Activated gamma-delta T cell treated with Interleukin-2 at 50 U/mL for 16 hours (primary cell): ENCODE results near the gene ETV7.
"Not testable (repeated sequence)": the region's sequence is repeated elsewhere in the genome, so short reads cannot be mapped to it uniquely, and the experiment has no call there.

Source experiments
- DNase-seq: peaks from one replicate; pipeline ENCODE4 v3.0.0-alpha.2; 2020

The ETV7 gene

GRCh38 chr6:36362551-36363370 is 24.7 kb downstream of the ETV7 start:
- no peak for DNase-seq

DNA sequence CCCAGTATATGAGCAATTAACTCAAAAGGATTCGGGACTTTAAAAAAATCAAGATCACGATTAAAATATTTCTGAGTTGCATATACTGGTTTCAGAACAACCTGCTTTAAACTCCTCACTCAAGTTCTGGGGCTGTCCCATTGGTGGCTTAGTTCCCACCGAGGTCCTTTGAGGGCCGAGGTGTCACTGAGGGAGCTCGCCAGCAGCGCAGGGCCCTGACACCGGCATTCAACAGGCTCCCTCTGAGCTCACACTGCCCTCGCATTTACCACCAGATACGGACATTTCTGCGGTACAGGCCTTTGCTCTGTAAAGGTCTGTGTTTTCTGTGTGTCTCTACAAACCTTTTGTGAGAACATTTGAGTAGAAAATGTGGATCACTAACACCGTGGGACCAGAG is 26.4 kb downstream of the ETV7 start:
- no peak for DNase-seq

GRCh38 chr6:36360241-36361054 is 27.0 kb downstream of the ETV7 start:
- DNase-seq, result peak; percentile 66

- no peak for DNase-seq
Measured at GRCh38 chr6:36358226-36358915, 29.1 kb downstream of the ETV7 start.

DNA sequence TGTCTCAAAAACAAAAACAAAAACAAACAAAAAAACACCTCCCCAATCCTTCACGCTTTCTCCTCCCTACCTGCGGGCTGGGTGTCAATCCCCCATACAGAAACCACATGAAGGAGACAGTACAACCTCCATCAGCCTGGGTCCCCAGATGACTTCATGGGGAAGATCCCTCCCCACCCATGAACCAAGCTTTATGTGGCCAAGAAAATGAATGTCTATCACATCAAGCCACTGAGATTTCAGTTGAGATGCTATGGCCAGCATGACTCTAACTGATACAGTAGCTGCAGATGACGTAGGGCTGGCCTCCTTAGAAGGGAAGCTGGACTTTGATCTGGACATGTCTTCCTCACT is 29.6 kb downstream of the ETV7 start:
- DNase-seq, result peak; percentile 6

DNA sequence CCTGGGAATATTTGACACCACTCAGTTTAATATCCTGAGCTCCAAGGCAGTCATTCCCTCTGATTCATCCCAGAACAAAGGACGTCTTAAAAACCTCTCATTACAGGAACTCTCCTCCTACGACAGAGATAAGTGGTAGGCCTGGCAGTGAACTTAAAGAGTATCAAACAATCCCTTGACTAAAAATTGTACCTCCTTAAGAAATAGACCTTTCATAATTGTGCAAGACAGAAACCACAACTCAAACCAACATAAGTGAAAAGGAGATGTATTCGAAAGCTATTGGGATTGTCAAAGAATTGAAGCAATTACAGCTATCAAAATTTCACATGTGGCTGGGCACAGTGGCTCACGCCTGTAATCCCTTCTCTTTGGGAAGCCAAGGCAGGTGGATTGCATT is 31.6 kb downstream of the ETV7 start:
- DNase-seq, result no peak

DNA sequence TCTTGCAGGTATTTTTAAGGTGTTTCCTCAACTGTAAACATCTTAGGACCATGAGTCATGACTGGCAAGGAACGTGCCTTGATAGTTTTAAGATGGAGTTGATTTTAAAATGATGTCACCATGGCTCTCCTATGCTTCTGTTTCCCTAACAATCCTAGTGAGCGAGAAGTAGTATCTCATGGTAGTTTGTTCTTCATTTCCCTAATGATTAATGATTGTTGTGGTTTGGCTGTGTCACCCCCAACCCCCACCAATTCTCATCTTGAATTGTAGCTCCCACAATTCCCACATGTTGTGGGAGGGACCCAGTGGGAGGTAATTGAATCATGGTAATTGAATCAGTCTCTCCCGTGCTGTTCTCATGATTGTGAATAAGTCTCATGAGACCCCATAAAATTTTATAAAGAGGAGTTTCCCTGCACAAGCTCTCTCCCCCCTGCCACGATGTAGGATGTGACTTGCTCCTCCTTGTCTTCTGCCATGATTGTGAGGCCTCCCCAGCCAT is 34.0 kb downstream of the ETV7 start:
- no peak for DNase-seq

DNA sequence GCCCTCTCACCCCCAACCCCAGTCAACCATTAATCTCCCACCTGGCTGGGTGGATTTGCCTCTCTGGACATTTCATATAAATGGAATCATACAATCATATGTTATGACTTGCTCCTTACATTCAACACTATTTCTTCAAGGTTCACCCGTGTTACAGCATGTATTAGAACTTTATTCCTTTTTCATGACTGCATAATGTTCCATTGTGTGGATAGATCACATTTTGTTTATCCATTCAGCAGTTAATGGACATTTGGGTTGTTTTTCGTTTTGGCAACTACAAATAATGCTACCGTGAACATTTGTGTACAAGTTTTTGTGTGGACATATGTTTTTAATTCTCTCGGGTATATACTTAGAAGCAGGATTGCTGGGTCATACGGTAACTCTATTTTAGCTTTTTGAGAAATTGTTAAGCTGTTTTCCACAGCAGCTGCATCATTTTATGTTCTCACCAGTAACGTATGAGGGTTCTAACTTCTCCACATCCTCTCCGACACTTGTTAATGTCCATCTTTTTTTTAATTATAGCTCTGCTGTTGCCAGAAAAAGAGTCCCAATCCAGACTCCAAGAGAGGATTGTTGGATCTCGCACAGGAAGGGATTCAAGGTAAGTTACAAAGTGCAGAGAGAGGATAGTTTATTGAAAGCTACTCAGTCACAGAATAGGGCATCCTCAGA is 34.9 kb downstream of the ETV7 start:
- DNase-seq, result no peak

DNA sequence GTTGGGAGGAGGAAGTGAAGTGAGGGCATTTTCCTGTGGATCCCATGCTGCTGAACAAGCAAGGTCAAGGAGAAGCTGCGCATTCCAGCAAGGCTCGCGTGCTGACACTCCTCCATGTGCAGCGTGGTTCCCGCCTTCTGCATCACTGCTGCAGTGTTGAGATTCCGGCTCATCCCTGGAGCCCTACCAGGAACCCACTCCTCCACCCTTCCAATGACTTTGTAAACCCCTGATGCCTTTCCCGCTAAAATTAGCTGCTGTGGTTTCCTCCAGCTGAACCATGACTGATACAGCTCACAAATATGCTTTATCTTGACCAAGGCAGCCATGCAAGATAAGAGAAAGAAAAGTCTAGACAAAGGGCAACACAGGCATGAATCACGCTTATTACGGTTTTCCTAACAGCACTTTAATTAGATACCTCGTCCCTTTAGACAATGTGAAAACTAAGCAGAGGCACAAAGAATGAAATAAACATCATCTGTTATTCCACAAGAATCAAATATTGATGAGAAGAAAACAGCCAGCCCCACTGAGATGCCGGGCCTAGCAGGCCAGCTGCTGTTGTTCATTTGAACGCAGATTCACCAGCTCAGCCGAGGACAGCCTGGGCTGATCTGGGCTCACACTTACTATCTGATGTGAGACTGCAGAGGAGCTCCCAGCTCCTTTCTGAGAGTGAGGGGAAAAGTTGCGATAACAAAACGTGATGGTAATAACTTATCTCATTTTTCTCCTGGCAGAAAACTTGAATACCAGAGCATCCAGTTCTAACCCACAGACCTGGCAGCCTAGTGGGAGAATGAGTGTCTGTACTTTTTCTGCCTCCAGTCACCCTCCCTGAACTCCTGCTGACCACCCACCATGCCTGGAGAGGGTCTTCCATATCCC is 36.5 kb downstream of the ETV7 start:
- no peak for DNase-seq

DNA sequence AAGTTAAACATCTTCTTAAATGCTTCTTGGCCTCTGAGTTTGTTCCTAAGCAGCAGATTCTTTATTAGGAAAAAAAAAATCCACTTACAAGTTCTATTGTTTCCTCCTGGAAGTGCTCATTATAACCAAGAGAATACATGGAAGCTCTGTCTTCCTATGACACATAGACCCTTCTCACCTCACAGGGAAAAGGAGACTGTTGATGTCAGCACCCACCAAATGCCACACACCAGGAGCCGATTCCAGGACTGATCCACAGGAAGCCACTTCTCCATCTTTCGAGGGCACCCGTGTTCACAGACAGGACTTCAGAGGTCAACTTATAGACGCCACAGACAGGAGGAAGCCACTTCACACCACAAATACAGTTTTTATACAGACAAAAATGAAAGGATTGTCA is 37.4 kb downstream of the ETV7 start:
- no peak for DNase-seq

DNA sequence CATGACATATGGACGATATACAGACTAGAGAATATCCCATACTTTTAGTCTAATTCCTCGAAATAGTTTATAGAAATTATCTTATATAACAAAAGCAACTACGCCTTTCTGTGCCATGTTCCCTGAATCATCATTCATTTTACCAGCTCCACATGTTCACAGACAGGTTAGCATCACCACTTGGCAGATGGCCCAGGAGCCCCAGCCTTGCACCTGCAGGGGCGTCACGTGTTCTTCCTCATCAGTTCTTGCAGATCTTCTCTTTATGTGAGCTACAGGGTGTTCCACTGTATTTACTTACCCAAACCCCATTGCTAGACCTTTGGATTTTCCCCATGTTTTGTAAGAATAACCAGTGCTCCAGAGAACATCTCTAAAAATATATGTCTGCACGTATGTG is 38.2 kb downstream of the ETV7 start:
- peak; percentile 14 for DNase-seq

DNA sequence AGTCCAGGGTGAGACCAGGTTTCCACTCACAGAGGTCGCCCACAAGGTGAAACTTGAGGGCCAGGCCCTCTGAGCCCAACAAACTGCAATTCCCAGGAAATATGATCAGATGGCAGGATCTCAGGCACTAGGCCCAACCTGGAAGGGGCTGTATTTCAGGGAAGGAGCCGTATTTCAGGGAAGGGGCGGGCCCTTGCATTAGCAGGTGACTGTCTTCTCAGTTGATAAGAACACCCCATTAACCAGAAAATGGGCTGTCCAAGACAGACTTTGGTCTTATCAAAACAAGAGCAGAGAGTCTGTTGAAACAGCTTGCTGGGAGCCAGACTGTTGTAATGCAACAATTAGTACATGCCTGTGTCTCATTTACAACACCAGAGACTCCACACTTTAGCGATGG is 39.8 kb downstream of the ETV7 start:
- DNase-seq, result no peak

DNA sequence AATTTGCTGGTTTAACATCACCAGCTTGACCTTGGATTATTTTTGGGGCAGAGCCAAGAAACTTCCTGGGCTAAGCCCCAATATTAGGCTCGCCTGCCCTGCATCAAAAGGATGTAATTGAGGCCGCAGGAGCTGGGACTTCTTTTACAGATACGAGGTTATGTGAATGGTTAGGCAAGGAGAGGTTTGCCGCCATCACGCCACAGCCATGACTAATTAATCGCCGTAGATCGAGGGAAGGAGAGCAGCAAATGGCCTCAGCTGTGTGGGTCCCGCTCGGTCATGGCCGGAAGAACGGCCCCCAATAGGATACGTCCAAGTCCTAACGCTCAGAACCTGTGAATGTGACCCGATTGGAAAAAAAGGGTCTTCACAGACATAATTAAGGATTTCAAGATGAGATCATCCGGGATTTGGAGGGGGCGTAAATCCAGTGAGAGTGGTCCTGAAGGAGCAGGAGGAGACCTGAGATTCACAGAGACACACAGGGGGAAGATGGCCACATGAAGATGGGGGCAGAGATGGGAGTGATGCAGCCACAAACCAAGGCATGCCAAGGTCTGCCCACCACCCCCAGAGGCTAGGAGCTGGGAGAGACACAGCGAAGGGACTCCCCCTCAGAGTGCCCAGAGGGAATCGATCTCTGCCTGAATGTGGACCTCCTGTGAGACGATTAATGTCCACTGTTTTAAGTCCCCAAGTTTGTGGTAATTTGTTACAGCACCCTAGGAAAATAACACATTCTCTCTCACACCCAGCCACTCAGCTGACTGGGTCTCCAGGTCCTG is 40.8 kb downstream of the ETV7 start:
- DNase-seq, result no peak

DNA sequence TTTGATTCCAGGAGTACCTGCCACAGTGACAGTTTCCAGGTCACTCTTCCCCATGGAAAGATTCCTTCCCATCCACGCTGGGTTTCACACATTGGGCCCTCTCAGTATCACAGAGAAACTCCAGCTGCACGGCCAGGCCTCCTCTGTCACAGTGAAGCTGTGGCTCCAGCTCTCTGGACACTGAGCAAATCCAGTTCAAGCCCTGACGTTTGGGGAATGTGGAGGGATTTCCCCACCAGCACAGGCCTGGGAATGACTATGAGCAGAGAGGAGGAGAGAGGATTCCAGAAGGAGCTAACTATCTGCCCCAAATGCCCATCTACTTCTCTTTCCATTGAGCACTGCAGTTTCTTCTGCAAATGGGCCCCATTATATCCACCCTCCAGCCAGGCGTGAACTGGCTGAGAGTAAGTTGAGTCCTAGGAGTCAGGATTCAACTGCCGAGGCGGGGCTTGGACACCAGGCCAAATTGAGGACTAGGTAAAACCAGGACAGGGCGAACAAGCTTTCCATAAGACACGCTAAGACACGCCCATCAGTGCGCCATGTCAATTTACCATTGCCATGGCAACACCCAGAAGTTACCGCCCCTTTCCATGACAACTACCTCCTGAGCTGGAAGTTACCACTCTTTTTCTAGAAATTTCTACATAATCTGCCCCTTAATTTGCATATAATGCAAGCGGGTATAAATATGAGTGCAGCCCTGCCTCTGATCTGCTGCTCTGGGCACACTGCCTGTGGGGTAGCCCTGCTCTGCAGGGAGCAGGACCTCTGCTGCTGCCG is 41.6 kb downstream of the ETV7 start:
- DNase-seq, result no peak

GRCh38 chr6:36343109-36343680 is 44.3 kb downstream of the ETV7 start:
- no peak for DNase-seq

GRCh38 chr6:36340618-36341454 is 46.6 kb downstream of the ETV7 start:
- DNase-seq, result peak; percentile 66

GRCh38 chr6:36340306-36340617 is 47.2 kb downstream of the ETV7 start:
- DNase-seq, result no peak

DNA sequence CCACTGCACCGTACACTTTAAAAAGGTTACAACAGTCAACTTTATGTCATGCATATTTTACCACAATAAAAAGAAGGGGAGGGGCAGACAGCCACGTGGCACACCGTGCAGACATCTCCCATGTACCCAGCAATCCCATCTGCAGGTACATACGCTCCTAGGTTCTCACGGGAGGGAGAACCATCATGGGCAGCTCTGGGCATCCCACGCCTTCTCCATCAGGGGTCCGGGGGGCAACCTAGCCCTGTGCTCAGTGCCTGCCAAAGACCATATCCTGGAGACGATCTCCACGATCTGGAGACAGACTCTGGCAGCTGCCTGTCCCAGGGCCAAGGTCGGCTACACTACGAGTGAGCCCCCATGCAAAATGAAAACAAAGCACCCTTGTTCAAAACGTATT is 48.3 kb downstream of the ETV7 start:
- no peak for DNase-seq

GRCh38 chr6:36338223-36338622 is 49.2 kb downstream of the ETV7 start:
- not testable (repeated sequence) for DNase-seq
